Amygdala (tissue), 56 donors: ENCODE results near the gene ARNT2.
"Not testable (repeated sequence)": the region's sequence is repeated elsewhere in the genome, so short reads cannot be mapped to it uniquely, and the experiment has no call there.

Source experiments
- DNase-seq, 56 donors: peaks; one replicate each; lab custom pipeline; 2025; lab: John Stamatoyannopoulos, UW

Gene ARNT2

GRCh38 chr15:80637747-80638146, 233.6 kb downstream of the ARNT2 start:
- no peak for DNase-seq

- DNase-seq = no peak
These were observed 234.5 kb downstream of the ARNT2 start for GRCh38 chr15:80638553-80639167.

- DNase-seq = no peak
These were observed 235.0 kb downstream of the ARNT2 start for GRCh38 chr15:80639168-80639555.

GRCh38 chr15:80640531-80641121, 236.4 kb downstream of the ARNT2 start:
- DNase-seq = no peak

- no peak for DNase-seq
These were observed 237.2 kb downstream of the ARNT2 start for GRCh38 chr15:80641384-80641783.

GRCh38 chr15:80643431-80643951, 239.3 kb downstream of the ARNT2 start:
- no peak for DNase-seq

- DNase-seq = no peak
These were observed 241.4 kb downstream of the ARNT2 start for GRCh38 chr15:80645494-80646065.

GRCh38 chr15:80647424-80647823, 243.2 kb downstream of the ARNT2 start:
- not testable (repeated sequence) for DNase-seq
